Uterus (tissue), 2 donors: Measurements from ENCODE around the gene MUC20.

Source experiments
- CTCF ChIP-seq, 4 experiments: fragments of 200-600 bp in 2 of 4; fragments of 450-650 bp in 2 of 4; sonication (generic) in 2 of 4; IDR thresholded peaks; one replicate each; pipeline ENCODE4 v1.5.1; 2016 to 2019; ENCODE audit warnings: antibody characterized with exemption in 4 of 4, mild to moderate bottlenecking in 2 of 4, moderate library complexity in 1 of 4
- POLR2A ChIP-seq, 2 donors: fragments of 450-650 bp; IDR thresholded peaks; one replicate each; pipeline ENCODE4 v1.6.1; 2016; ENCODE audit warnings: antibody characterized with exemption in 2 of 2, mild to moderate bottlenecking in 1 of 2, moderate library complexity in 1 of 2

GRCh38 chr3:195715134-195715533 lies 5.6 kb upstream of the MUC20 start:
- TF ChIP-seq CTCF (IDR thresholded peaks at IDR 0.05) = no peak
- TF ChIP-seq POLR2A (IDR thresholded peaks at IDR 0.05) = no peak
